Measurements from ENCODE around the gene CDKN1A. TPM values are rescaled to one million over a fixed set of nuclear protein-coding genes. Genes with fewer than 3 reads are reported as not detected.

Gene CDKN1A
- polyA plus RNA-seq, 1 donor from 2014 or later: 23.0 TPM

DNA sequence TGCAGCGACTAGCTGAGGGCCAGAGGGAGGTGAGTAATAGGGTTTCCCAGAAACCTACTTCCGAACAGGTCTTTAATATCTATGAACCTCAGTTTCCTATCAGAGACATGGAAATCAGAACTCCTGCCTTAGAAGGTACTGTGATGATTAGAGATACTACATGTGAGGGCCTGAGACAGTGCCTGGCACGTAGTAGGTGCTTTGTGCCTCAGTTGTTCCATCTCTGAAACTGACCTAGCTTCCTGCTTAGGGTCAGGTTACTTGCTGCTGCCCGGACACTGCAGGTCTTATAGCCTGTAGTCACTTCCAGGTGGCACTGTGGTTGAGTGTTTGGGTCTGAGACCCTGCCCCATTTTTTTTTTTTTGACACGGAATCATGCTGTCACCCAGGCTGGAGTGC lies 40.0 kb downstream of the CDKN1A start:
- Histone ChIP-seq H3K9me3 (ENCODE audit: low read length) (no peaks in the 10 kb centered on the region), H2AFZ (ENCODE audit: low read depth, low read length) (no peak overlapping the region), H3K27me3 (ENCODE audit: insufficient read depth, low read depth, low read length) (no peaks in the 10 kb centered on the region), H3K27ac (ENCODE audit: low read length) (no peak overlapping the region), H3K79me2 (replicated peaks; ENCODE audit: insufficient read depth, low read length) (no peaks in the 10 kb centered on the region), H3F3A (ENCODE audit: insufficient read depth, low read length, poor library complexity, severe bottlenecking) (no peaks in the 10 kb centered on the region), H4K20me1 (ENCODE audit: insufficient read depth) (no peaks in the 10 kb centered on the region), H3K36me3 (ENCODE audit: insufficient read depth, low read length) (no peaks in the 10 kb centered on the region), H3K9me2 (ENCODE audit: insufficient read depth, low read length) (no peaks in the 10 kb centered on the region), H3K9ac (ENCODE audit: low read length) (no peak overlapping the region), H3K4me2 (ENCODE audit: low read length) (no peak overlapping the region), H3K4me3 (ENCODE audit: low read length) (no peak overlapping the region)
- TF ChIP-seq TAF1 (IDR thresholded peaks at IDR 0.05; ENCODE audit: low read depth) (no peak), EZH2 (IDR thresholded peaks at IDR 0.05; ENCODE audit: borderline replicate concordance, insufficient read depth, low read length, poor library complexity, severe bottlenecking) (no peak), RAD21 (conservative IDR thresholded peaks at IDR 0.05) (no peak), POLR2AphosphoS5 (IDR thresholded peaks at IDR 0.05) (no peak), SMC3 (conservative IDR thresholded peaks at IDR 0.05; ENCODE audit: poor library complexity) (no peak)
- TF ChIP-seq, protein P1, sequence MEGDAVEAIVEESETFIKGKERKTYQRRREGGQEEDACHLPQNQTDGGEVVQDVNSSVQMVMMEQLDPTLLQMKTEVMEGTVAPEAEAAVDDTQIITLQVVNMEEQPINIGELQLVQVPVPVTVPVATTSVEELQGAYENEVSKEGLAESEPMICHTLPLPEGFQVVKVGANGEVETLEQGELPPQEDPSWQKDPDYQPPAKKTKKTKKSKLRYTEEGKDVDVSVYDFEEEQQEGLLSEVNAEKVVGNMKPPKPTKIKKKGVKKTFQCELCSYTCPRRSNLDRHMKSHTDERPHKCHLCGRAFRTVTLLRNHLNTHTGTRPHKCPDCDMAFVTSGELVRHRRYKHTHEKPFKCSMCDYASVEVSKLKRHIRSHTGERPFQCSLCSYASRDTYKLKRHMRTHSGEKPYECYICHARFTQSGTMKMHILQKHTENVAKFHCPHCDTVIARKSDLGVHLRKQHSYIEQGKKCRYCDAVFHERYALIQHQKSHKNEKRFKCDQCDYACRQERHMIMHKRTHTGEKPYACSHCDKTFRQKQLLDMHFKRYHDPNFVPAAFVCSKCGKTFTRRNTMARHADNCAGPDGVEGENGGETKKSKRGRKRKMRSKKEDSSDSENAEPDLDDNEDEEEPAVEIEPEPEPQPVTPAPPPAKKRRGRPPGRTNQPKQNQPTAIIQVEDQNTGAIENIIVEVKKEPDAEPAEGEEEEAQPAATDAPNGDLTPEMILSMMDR (IDR thresholded peaks at IDR 0.05; ENCODE audit: poor library complexity, severe bottlenecking): no peak
- TF ChIP-seq, protein P2, sequence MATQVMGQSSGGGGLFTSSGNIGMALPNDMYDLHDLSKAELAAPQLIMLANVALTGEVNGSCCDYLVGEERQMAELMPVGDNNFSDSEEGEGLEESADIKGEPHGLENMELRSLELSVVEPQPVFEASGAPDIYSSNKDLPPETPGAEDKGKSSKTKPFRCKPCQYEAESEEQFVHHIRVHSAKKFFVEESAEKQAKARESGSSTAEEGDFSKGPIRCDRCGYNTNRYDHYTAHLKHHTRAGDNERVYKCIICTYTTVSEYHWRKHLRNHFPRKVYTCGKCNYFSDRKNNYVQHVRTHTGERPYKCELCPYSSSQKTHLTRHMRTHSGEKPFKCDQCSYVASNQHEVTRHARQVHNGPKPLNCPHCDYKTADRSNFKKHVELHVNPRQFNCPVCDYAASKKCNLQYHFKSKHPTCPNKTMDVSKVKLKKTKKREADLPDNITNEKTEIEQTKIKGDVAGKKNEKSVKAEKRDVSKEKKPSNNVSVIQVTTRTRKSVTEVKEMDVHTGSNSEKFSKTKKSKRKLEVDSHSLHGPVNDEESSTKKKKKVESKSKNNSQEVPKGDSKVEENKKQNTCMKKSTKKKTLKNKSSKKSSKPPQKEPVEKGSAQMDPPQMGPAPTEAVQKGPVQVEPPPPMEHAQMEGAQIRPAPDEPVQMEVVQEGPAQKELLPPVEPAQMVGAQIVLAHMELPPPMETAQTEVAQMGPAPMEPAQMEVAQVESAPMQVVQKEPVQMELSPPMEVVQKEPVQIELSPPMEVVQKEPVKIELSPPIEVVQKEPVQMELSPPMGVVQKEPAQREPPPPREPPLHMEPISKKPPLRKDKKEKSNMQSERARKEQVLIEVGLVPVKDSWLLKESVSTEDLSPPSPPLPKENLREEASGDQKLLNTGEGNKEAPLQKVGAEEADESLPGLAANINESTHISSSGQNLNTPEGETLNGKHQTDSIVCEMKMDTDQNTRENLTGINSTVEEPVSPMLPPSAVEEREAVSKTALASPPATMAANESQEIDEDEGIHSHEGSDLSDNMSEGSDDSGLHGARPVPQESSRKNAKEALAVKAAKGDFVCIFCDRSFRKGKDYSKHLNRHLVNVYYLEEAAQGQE (IDR thresholded peaks at IDR 0.05; ENCODE audit: borderline replicate concordance): no peak

DNA sequence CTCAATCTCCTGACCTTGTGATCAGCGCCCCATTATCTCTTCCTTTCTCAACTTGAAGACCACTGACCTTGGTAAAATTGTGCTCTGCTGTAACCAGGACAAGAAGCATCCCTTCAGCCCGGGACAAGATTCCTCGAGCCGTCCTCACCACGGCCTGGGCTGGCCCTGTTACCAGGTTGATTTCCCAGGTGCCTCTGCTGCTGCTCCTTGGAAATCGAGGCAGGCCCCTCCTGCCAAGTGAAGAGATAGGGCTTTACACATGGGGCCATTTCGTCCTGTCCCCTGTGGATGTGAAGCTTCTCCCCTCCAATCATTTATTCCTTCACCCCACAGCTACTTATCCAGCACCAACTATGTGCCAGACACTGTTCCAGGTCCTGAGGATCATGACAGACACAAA lies 40.6 kb downstream of the CDKN1A start:
- H2AFZ ChIP-seq (ENCODE audit: low read depth, low read length): no peak overlapping the region
- no peaks in the 10 kb centered on the region for H3K79me2 ChIP-seq (replicated peaks; ENCODE audit: insufficient read depth, low read length)

More for the DNA sequence above, 40.6 kb downstream of the CDKN1A start:
- no peaks in the 10 kb centered on the region for H3K27me3 ChIP-seq (ENCODE audit: insufficient read depth, low read depth, low read length)
- no peak overlapping the region for H3K9ac ChIP-seq (ENCODE audit: low read length)
- no peaks in the 10 kb centered on the region for H4K20me1 ChIP-seq (ENCODE audit: insufficient read depth)
- TF ChIP-seq, protein P2 (IDR thresholded peaks at IDR 0.05; ENCODE audit: borderline replicate concordance): no peak
- no peak for TF ChIP-seq SMC3 (conservative IDR thresholded peaks at IDR 0.05; ENCODE audit: poor library complexity)
- TF ChIP-seq RAD21 (conservative IDR thresholded peaks at IDR 0.05): no peak
- no peak for TF ChIP-seq POLR2AphosphoS5 (IDR thresholded peaks at IDR 0.05)
- TF ChIP-seq EP300 (conservative IDR thresholded peaks at IDR 0.05; ENCODE audit: poor library complexity, severe bottlenecking): no peak
- TF ChIP-seq, protein P1 (IDR thresholded peaks at IDR 0.05; ENCODE audit: poor library complexity, severe bottlenecking): no peak
- TF ChIP-seq EZH2 (IDR thresholded peaks at IDR 0.05; ENCODE audit: borderline replicate concordance, insufficient read depth, low read length, poor library complexity, severe bottlenecking): no peak
- no peak for TF ChIP-seq MXI1 (conservative IDR thresholded peaks at IDR 0.05; ENCODE audit: poor library complexity, severe bottlenecking)
- TF ChIP-seq TAF1 (IDR thresholded peaks at IDR 0.05; ENCODE audit: low read depth): no peak
- no peaks in the 10 kb centered on the region for H3K36me3 ChIP-seq (ENCODE audit: insufficient read depth, low read length)
- no peak overlapping the region for H3K4me2 ChIP-seq (ENCODE audit: low read length)
- H3K9me3 ChIP-seq (ENCODE audit: low read length): no peaks in the 10 kb centered on the region
- no peaks in the 10 kb centered on the region for H3K9me2 ChIP-seq (ENCODE audit: insufficient read depth, low read length)
- H3K4me3 ChIP-seq (ENCODE audit: low read length): no peak overlapping the region
- no peak overlapping the region for H3K27ac ChIP-seq (ENCODE audit: low read length)
- H3F3A ChIP-seq (ENCODE audit: insufficient read depth, low read length, poor library complexity, severe bottlenecking): no peaks in the 10 kb centered on the region

Data from neural cell (in vitro differentiated cells).